Brain microvascular endothelial cell (primary cell): ENCODE results near the gene KIF1B.

Experiments used
- DNase-seq: peaks from one replicate; pipeline ENCODE4 v3.0.0-alpha.2; 2020
- H3K27ac ChIP-seq: fragments of 250-450 bp; sonication (Bioruptor Pico); 2 replicates; pipeline ENCODE4 v1.5.1; 2020; ENCODE audit warnings: mild to moderate bottlenecking, moderate library complexity
- H3K27me3 ChIP-seq: fragments of 250-450 bp; sonication (Bioruptor Pico); replicated peaks from 2 replicates; pipeline ENCODE4 v1.5.1; 2020; ENCODE audit warnings: mild to moderate bottlenecking
- H3K36me3 ChIP-seq: fragments of 250-450 bp; sonication (Bioruptor Pico); replicated peaks from 2 replicates; pipeline ENCODE4 v1.5.1; 2020; ENCODE audit warnings: mild to moderate bottlenecking
- H3K4me3 ChIP-seq: 2 replicates; pipeline ENCODE4 v1.5.1; 2011; ENCODE audit warnings: low read depth, mild to moderate bottlenecking, control low read depth, low read length, moderate library complexity
- CTCF ChIP-seq: IDR thresholded peaks from 2 replicates; pipeline ENCODE4 v1.5.1; 2011; ENCODE audit warnings: low read depth, mild to moderate bottlenecking, moderate library complexity, low read length, control low read depth, inconsistent platforms; ENCODE audit errors: missing control alignments
- in situ Hi-C: cut with HindIII; loops from 2 replicates; pipeline ENCODE4 v1.10.0; 2017; ENCODE audit warnings: low sequenced_read_pairs, low pct_ligation_motif_present

Gene KIF1B

GRCh38 chr1:10302416-10302815, 92.0 kb downstream of the KIF1B start:
- no peak for TF ChIP-seq CTCF
- no peak overlapping the region for H3K4me3 ChIP-seq
- H3K36me3 ChIP-seq, result peaks cover 27% of the 10 kb centered on the region
- no peak for DNase-seq
- no peak overlapping the region for H3K27ac ChIP-seq
- in situ Hi-C loops, result no loop called here
- no peaks in the 10 kb centered on the region for H3K27me3 ChIP-seq

- Histone ChIP-seq H3K27me3 (no peaks in the 10 kb centered on the region), H3K36me3 (peaks cover 19% of the 10 kb centered on the region), H3K27ac (no peak overlapping the region), H3K4me3 (no peak overlapping the region)
- in situ Hi-C loops, result no loop called here
- no peak for DNase-seq
- TF ChIP-seq CTCF, result no peak
These were observed 93.9 kb downstream of the KIF1B start for GRCh38 chr1:10304295-10304694.

- in situ Hi-C loops, result no loop called here
- no peak overlapping the region for H3K4me3 ChIP-seq
- H3K36me3 ChIP-seq, result peaks cover 21% of the 10 kb centered on the region
- no peaks in the 10 kb centered on the region for H3K27me3 ChIP-seq
- DNase-seq, result no peak
- no peak for TF ChIP-seq CTCF
- no peak overlapping the region for H3K27ac ChIP-seq
These were observed 96.1 kb downstream of the KIF1B start for GRCh38 chr1:10306435-10306834.

GRCh38 chr1:10308001-10308400, 97.6 kb downstream of the KIF1B start:
- Histone ChIP-seq H3K27me3 (no peaks in the 10 kb centered on the region), H3K4me3 (no peak overlapping the region), H3K27ac (no peak overlapping the region), H3K36me3 (peaks cover 15% of the 10 kb centered on the region)
- in situ Hi-C loops, result no loop called here
- no peak for TF ChIP-seq CTCF
- DNase-seq, result no peak

GRCh38 chr1:10309243-10310011, 99.1 kb downstream of the KIF1B start:
- H3K36me3 ChIP-seq, result peaks cover 4% of the 10 kb centered on the region

More at GRCh38 chr1:10309243-10310011, 99.1 kb downstream of the KIF1B start:
- no peak for TF ChIP-seq CTCF
- Histone ChIP-seq H3K4me3 (no peak overlapping the region), H3K27ac (no peak overlapping the region), H3K27me3 (no peaks in the 10 kb centered on the region)
- no peak for DNase-seq
- in situ Hi-C loops, result no loop called here
